ENCODE measurements around the gene POU1F1.
A peak's percentile ranks its signal among the peaks of the same experiment; 100 is the strongest.

Gene POU1F1

DNA sequence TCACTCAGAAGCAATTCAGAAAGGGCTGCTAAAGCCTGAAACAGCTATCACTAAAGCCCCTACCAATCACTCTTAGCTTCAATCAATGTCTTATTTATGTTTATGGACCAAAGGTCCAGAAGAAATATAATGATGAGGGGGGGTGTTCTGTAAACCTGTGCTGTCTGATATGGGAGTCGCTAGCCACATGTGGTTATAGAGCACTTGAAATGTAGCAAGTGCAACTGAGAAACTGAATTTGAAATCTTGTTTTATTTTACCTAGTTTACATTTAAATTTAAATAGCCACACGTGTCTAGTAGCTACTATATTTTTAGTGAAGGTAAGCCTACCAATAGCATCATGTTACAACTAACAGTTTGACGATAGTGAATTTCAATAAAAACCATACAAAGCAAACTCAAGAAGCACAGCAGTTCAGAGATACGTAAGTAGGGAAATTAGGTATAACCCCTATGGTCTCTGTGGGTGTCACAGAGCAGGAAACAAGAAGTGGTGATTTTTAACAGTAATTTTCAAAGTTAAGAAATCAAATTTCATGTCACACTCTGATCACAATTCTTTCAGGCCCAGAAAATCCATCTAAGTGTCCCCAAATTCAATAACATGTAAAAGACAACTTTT is 3.6 kb downstream of the POU1F1 start (continued):
- TF ChIP-seq, protein P1, sequence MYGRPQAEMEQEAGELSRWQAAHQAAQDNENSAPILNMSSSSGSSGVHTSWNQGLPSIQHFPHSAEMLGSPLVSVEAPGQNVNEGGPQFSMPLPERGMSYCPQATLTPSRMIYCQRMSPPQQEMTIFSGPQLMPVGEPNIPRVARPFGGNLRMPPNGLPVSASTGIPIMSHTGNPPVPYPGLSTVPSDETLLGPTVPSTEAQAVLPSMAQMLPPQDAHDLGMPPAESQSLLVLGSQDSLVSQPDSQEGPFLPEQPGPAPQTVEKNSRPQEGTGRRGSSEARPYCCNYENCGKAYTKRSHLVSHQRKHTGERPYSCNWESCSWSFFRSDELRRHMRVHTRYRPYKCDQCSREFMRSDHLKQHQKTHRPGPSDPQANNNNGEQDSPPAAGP (tag by site-specific recombination; IDR thresholded peaks at IDR 0.05): no peak
- no peak for TF ChIP-seq ZNF223 (tag by site-specific recombination; IDR thresholded peaks at IDR 0.05)
- no peak for TF ChIP-seq ZNF23 (tag by site-specific recombination; IDR thresholded peaks at IDR 0.05; ENCODE audit: borderline replicate concordance)
- TF ChIP-seq, protein P2, sequence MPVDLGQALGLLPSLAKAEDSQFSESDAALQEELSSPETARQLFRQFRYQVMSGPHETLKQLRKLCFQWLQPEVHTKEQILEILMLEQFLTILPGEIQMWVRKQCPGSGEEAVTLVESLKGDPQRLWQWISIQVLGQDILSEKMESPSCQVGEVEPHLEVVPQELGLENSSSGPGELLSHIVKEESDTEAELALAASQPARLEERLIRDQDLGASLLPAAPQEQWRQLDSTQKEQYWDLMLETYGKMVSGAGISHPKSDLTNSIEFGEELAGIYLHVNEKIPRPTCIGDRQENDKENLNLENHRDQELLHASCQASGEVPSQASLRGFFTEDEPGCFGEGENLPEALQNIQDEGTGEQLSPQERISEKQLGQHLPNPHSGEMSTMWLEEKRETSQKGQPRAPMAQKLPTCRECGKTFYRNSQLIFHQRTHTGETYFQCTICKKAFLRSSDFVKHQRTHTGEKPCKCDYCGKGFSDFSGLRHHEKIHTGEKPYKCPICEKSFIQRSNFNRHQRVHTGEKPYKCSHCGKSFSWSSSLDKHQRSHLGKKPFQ (tag by site-specific recombination; IDR thresholded peaks at IDR 0.05): no peak
- TF ChIP-seq, protein P3, sequence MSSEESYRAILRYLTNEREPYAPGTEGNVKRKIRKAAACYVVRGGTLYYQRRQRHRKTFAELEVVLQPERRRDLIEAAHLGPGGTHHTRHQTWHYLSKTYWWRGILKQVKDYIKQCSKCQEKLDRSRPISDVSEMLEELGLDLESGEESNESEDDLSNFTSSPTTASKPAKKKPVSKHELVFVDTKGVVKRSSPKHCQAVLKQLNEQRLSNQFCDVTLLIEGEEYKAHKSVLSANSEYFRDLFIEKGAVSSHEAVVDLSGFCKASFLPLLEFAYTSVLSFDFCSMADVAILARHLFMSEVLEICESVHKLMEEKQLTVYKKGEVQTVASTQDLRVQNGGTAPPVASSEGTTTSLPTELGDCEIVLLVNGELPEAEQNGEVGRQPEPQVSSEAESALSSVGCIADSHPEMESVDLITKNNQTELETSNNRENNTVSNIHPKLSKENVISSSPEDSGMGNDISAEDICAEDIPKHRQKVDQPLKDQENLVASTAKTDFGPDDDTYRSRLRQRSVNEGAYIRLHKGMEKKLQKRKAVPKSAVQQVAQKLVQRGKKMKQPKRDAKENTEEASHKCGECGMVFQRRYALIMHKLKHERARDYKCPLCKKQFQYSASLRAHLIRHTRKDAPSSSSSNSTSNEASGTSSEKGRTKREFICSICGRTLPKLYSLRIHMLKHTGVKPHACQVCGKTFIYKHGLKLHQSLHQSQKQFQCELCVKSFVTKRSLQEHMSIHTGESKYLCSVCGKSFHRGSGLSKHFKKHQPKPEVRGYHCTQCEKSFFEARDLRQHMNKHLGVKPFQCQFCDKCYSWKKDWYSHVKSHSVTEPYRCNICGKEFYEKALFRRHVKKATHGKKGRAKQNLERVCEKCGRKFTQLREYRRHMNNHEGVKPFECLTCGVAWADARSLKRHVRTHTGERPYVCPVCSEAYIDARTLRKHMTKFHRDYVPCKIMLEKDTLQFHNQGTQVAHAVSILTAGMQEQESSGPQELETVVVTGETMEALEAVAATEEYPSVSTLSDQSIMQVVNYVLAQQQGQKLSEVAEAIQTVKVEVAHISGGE (tag by site-specific recombination; conservative IDR thresholded peaks at IDR 0.05; ENCODE audit: low read depth): no peak
- no peak for TF ChIP-seq ZNF664 (tag by site-specific recombination; IDR thresholded peaks at IDR 0.05)
- TF ChIP-seq ZNF549 (tag by site-specific recombination; IDR thresholded peaks at IDR 0.05): no peak
- no peak for TF ChIP-seq IKZF3 (tag by site-specific recombination; IDR thresholded peaks at IDR 0.05)
- TF ChIP-seq ZNF311 (tag by site-specific recombination; IDR thresholded peaks at IDR 0.05; ENCODE audit: borderline replicate concordance): no peak
- TF ChIP-seq YY1 (tag by site-specific recombination; IDR thresholded peaks at IDR 0.05): no peak
- TF ChIP-seq ZNF521 (tag by site-specific recombination; IDR thresholded peaks at IDR 0.05): no peak
- TF ChIP-seq ZBTB17 (tag by site-specific recombination; IDR thresholded peaks at IDR 0.05): no peak
- TF ChIP-seq KLF9 (tag by site-specific recombination; IDR thresholded peaks at IDR 0.05; ENCODE audit: low read depth): no peak

DNA sequence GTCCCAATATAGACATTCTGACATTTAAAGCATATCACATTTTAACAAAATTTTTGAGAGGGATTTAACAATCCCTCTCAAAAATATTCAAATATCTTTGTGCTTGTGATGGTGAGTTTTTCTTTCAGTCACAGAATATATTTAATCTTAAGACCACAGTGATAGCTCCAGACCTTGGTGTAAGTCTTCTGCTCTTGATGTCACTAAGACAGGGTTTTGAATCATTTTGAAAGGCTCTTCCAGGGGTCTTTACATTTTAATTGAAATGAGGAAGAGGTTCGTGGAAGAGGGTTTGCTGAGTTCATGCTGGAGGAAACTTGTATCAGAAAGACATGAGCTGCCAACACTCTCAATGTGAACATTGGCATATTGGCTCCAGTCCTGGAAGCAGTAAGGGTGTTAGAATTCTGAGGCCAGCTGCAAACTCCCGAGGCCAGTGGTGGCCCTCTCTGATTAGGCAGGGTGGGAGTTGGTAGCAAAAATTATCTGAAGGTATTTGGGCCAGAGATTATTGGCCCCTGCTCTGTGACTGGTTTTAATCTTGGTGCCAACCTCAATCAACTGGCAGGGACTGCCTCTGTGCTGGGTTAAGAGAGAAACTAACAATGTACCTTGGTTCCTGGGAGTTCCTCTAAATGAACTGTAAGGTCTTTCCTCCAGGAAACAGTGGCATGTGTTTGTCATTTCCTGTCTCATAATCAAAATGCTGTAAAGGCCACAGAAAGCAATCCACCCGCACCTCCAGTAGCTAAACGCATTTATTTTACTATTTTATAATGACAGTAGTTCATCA is 5.3 kb downstream of the POU1F1 start:
- no peak overlapping the region for H3K4me3 ChIP-seq (ENCODE audit: low read depth, low read length)
- no peak overlapping the region for H3K27ac ChIP-seq (ENCODE audit: extremely low read depth, low read depth, low read length)
- no peaks in the 10 kb centered on the region for H3K9me3 ChIP-seq (ENCODE audit: control insufficient read depth, insufficient read depth, low read depth, low read length)
- CTCF ChIA-PET: interaction anchor here (1.7 kb wide), 1 partner anchor 10 kb away, joined by 6 read pairs; no protein-coding TSS in a partner anchor
- TF ChIP-seq MEIS1 (CRISPR knock-in tag; IDR thresholded peaks at IDR 0.05; ENCODE audit: borderline replicate concordance) (no peak), ZNF324 (tag by site-specific recombination; IDR thresholded peaks at IDR 0.05) (no peak)
- 0 out of 2 replicates have a peak, but pooled peaks cover 2% of the 10 kb centered on the region for H3K4me1 ChIP-seq (ENCODE audit: control insufficient read depth, insufficient read depth, low read length)
- H3K36me3 ChIP-seq (ENCODE audit: control insufficient read depth in 2 of 2, insufficient read depth in 1 of 2, low read length in 2 of 2): no peaks in the 10 kb centered on the region
- POLR2A ChIA-PET: no interaction called here

DNA sequence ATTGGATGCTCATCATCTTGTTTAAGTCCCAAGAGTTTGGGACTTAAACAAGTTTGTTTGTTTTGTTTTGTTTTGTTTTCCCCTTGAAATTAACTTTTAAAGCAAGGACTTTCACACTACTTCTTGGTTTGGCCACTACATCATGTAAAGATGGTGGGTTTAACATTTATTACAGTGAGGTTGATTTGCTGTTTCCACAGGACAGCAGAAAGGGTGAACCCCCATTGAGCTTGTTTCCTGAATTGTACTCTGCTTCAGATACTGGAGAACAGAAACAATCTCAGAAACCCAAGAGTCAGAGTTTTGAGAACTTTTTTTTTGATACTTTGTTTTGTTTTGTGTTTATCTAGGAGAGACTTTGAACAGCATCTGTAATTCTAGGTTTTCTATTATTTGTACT is 6.7 kb downstream of the POU1F1 start:
- ChIA-PET CTCF (interaction anchor here (0.5 to 1.7 kb wide), 2 partner anchors 9 to 60 kb away, joined by 3 to 6 read pairs; no protein-coding TSS in a partner anchor), POLR2A (no interaction called here)
- no peak overlapping the region for H3K27ac ChIP-seq (ENCODE audit: extremely low read depth, low read depth, low read length)
- H3K36me3 ChIP-seq (ENCODE audit: control insufficient read depth in 2 of 2, insufficient read depth in 1 of 2, low read length in 2 of 2): no peaks in the 10 kb centered on the region
- no peak for TF ChIP-seq ZNF792 (tag by site-specific recombination; IDR thresholded peaks at IDR 0.05)
- peak; percentile 85 for TF ChIP-seq ZNF561 (tag by site-specific recombination; IDR thresholded peaks at IDR 0.05; ENCODE audit: borderline replicate concordance)
- H3K9me3 ChIP-seq (ENCODE audit: control insufficient read depth, insufficient read depth, low read depth, low read length): no peaks in the 10 kb centered on the region
- no peak overlapping the region for H3K4me3 ChIP-seq (ENCODE audit: low read depth, low read length)
- H3K4me1 ChIP-seq (ENCODE audit: control insufficient read depth, insufficient read depth, low read length): 0 out of 2 replicates have a peak, but pooled peaks cover 2% of the 10 kb centered on the region

Data from HEK293 (cell line).